ENCODE measurements around the gene HIF1AN. TPM values are rescaled to one million over a fixed set of nuclear protein-coding genes. Genes with fewer than 3 reads are reported as not detected.

HIF1AN gene
- total RNA-seq, 1 donor from 2014 or later: 47.4 TPM

DNA sequence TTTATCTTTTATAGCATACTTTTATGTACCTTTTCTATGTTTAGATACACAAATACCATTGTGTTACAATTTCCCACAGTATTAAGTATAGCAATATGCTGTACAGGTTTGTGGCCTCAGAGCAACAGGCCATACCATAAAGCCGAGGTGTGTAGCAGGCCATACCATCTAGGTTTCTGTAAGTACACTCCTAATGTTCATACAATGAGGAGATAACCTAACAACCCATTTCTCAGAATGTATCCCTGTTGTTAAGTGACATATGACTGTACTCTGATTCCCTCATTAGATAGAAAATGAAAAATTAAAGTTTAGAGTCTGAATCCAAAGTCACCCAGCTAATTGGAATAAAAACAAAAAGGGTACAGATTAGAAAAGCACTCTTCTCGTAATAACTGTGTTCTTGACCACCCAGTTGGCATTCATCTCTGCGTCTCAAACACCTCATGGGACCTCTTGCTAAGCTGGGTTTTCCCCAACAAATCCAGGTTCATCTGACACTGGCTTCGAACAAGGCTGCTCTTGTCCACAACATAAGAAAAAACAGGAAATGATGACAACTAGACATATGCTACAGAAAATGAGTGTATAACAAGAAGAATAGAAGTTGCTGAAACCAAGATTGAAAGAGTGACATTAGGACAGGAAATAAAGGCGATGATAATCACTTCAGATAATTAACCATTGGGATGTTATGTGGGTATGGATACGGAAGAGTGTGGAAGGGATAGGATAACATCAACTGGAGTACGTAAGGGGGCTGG, 7.4 kb upstream of the HIF1AN start:
- no peaks in the 10 kb centered on the region for H3K27me3 Mint-ChIP-seq
- peak; percentile 71 for DNase-seq

DNA sequence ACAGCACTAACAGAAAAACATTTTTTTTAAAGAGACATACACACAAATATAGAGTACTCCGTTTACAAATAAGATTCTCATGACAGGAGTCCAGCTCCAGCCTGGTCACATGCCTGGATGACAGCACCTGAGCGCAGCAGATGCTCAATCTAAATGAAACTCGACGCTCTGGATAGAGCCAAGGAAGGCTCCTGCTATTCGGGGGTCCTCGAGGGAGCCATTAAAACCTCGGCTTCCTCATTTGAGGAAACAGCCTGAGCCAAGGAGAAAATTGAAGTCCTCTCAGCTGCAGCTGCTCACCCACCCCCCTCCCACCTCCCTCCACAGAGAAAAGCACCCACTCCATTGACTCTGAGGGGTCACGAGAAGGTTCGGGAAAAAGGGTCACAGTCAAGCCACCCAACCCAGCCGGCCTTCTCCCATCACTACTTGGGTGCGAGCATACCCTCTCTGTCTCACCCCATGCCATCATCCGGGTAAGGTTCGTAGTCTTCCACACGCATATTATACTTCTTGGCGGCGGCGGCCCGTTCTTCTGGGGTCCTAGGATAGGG, 6.7 kb upstream of the HIF1AN start:
- intact Hi-C loops (cut with micrococcal nuclease): loop anchor here (1.0 to 5.0 kb wide), 4 partner anchors 18 to 342 kb away; partner anchors contain the start of genes BLOC1S2 and ERLIN1
- Mint-ChIP-seq H3K36me3 (ENCODE audit: low read depth) (peaks cover 35% of the 10 kb centered on the region), H3K4me1 (peaks cover 27% of the 10 kb centered on the region), H3K27me3 (no peaks in the 10 kb centered on the region), H3K4me3 (peak overlapping the region; percentile 87), H3K27ac (peak overlapping the region; percentile 91), H3K9me3 (no peaks in the 10 kb centered on the region)
- DNase-seq: no peak

More for the DNA sequence above, 7.4 kb upstream of the HIF1AN start:
- peak overlapping the region; percentile 91 for H3K27ac Mint-ChIP-seq
- H3K4me3 Mint-ChIP-seq: peak overlapping the region; percentile 87
- peaks cover 42% of the 10 kb centered on the region for H3K36me3 Mint-ChIP-seq (ENCODE audit: low read depth)
- H3K9me3 Mint-ChIP-seq: no peaks in the 10 kb centered on the region
- H3K4me1 Mint-ChIP-seq: peaks cover 30% of the 10 kb centered on the region
- intact Hi-C loops (cut with micrococcal nuclease): loop anchor here (1.0 to 5.0 kb wide), 4 partner anchors 17 to 342 kb away; partner anchors contain the start of genes BLOC1S2 and ERLIN1

DNA sequence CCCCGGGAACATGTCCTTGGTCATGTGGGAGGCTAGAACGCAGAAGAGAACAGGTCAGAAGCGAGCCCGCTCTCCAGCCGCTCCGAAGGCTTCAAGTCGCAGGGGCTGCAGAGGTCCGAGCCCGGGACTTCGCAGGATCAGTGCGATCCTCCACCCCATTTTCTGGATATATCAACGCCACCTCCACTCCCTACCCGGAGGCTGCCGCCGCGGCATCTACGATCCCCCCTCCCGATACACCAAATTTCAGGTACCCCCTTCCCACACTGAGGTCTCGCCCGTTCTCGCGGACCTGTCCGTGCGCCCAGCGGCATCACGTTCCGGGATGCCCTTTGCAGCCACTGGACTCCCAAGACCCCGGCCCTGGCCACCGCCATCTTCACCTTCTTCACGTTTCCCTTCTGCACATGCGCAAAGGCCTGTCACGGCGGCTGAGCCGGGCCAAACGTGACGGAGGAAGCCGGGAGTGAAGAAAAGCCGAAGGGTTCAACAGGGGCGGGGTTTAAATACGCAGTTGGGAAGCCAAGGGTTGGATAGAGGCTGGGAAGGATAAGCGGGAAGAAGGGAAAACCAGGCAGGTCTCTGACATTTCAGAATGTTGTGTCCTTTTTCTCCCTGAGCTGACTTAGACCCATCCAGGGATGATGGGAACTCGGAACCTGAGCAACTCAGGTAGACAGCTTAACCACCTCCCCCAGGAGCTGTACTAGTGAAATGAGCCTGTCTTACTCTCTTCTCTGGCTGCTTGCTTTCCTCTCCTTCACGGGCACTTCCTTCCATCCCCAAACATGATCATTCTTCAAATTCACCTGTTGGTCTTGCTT, 6.1 kb upstream of the HIF1AN start, which contains the start of gene NDUFB8:
Gene NDUFB8 (minus strand): TSS at position 397 of the 824 bp plus-strand sequence. CDS start 20 bp downstream, at position 377.
- Mint-ChIP-seq H3K4me3 (peak within 1 kb of the TSS; percentile 87), H3K4me1 (peaks cover 28% of the 10 kb centered on the region), H3K27me3 (no peaks in the 10 kb centered on the region), H3K27ac (peak within 1 kb of the TSS; percentile 91), H3K36me3 (ENCODE audit: low read depth) (peaks cover 31% of the 10 kb centered on the region), H3K9me3 (no peaks in the 10 kb centered on the region)
- intact Hi-C loops (cut with micrococcal nuclease): loop anchor here (2.0 to 10.0 kb wide), 4 partner anchors 157 to 1285 kb away; partner anchors contain the start of genes BLOC1S2, ERLIN1 and OGA
- peak; percentile 97 for DNase-seq

GRCh38 chr10:100531761-100532160, 4.0 kb upstream of the HIF1AN start:
- no peaks in the 10 kb centered on the region for H3K9me3 Mint-ChIP-seq
- DNase-seq: no peak
- H3K4me1 Mint-ChIP-seq: peaks cover 31% of the 10 kb centered on the region
- H3K4me3 Mint-ChIP-seq: no peak overlapping the region
- H3K36me3 Mint-ChIP-seq (ENCODE audit: low read depth): peaks cover 12% of the 10 kb centered on the region
- no peaks in the 10 kb centered on the region for H3K27me3 Mint-ChIP-seq
- no peak overlapping the region for H3K27ac Mint-ChIP-seq
- intact Hi-C loops (cut with micrococcal nuclease): loop anchor here (10.0 kb wide), 1 partner anchor 1283 kb away; the partner anchor contains the start of gene OGA

DNA sequence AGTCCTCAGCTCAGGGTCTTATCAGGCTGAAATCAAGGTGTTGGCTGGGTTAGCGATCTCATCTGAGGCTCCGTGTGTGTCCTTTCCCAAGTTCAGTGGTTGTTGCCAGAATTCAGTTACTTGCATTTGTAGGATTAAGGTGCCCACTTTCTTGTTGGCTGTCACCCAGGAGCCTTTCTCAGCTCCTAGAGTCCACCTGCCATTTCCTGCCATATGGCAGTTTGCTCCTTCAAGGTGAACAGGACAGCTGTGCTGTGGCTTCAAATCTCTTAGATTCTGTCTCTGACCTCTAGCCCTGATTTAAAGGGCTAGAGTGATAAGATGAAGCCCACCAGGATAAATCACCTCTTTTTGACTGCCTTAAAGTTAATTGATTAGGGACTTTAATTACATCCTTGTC, 1.0 kb upstream of the HIF1AN start:
- intact Hi-C loops (cut with micrococcal nuclease): loop anchor here (10.0 kb wide), 1 partner anchor 1280 kb away; the partner anchor contains the start of gene OGA
- peaks cover 35% of the 10 kb centered on the region for H3K4me1 Mint-ChIP-seq
- no peak for DNase-seq
- no peak overlapping the region for H3K4me3 Mint-ChIP-seq
- H3K27me3 Mint-ChIP-seq: no peaks in the 10 kb centered on the region
- peaks cover 20% of the 10 kb centered on the region for H3K36me3 Mint-ChIP-seq (ENCODE audit: low read depth)
- no peak overlapping the region for H3K27ac Mint-ChIP-seq
- H3K9me3 Mint-ChIP-seq: no peaks in the 10 kb centered on the region

- H3K9me3 Mint-ChIP-seq: no peaks in the 10 kb centered on the region
- no peaks in the 10 kb centered on the region for H3K27me3 Mint-ChIP-seq
- DNase-seq: no peak
- H3K4me3 Mint-ChIP-seq: no peak overlapping the region
- no peak overlapping the region for H3K27ac Mint-ChIP-seq
- H3K36me3 Mint-ChIP-seq (ENCODE audit: low read depth): peaks cover 21% of the 10 kb centered on the region
- intact Hi-C loops (cut with micrococcal nuclease): loop anchor here (10.0 kb wide), 1 partner anchor 1279 kb away; the partner anchor contains the start of gene OGA
- peaks cover 31% of the 10 kb centered on the region for H3K4me1 Mint-ChIP-seq
Observed at GRCh38 chr10:100535338-100535714, 417 bp upstream of the HIF1AN start.

GRCh38 chr10:100537475-100537874, 1.7 kb downstream of the HIF1AN start:
- intact Hi-C loops (cut with micrococcal nuclease): loop anchor here (10.0 kb wide), 1 partner anchor 1277 kb away; the partner anchor contains the start of gene OGA
- Mint-ChIP-seq H3K4me1 (peaks cover 27% of the 10 kb centered on the region), H3K4me3 (no peak overlapping the region), H3K27ac (no peak overlapping the region), H3K9me3 (no peaks in the 10 kb centered on the region), H3K36me3 (ENCODE audit: low read depth) (peaks cover 36% of the 10 kb centered on the region), H3K27me3 (no peaks in the 10 kb centered on the region)
- no peak for DNase-seq

GRCh38 chr10:100544950-100545349, 9.2 kb downstream of the HIF1AN start:
- H3K4me1 Mint-ChIP-seq: peaks cover 3% of the 10 kb centered on the region
- no peak overlapping the region for H3K4me3 Mint-ChIP-seq
- peaks cover 62% of the 10 kb centered on the region for H3K36me3 Mint-ChIP-seq (ENCODE audit: low read depth)
- intact Hi-C loops (cut with micrococcal nuclease): no loop called here
- DNase-seq: no peak
- no peaks in the 10 kb centered on the region for H3K27me3 Mint-ChIP-seq
- no peak overlapping the region for H3K27ac Mint-ChIP-seq
- H3K9me3 Mint-ChIP-seq: no peaks in the 10 kb centered on the region

DNA sequence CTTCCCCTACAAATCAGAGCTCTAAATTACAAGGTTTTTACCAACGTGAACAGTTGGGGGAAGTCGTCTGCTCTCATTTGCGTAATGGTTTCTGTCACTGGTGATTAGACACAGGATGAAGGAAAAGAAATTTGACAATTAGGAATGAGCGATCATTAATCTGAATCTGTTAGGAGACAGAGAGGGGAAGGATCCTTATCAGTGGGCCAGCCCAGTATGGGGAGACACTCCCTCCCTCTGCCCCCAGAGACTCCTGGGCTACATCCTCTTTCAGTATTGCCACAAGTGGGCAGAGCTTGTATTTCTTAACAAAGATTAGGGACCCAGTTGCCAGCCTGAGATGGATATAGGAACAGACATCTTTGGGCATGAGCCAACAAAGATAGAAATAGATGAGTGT, 15.5 kb downstream of the HIF1AN start:
- no peak for DNase-seq
- Mint-ChIP-seq H3K4me1 (peaks cover 7% of the 10 kb centered on the region), H3K27me3 (no peaks in the 10 kb centered on the region), H3K27ac (peak overlapping the region; percentile 30), H3K4me3 (no peak overlapping the region), H3K36me3 (ENCODE audit: low read depth) (peaks cover 36% of the 10 kb centered on the region), H3K9me3 (no peaks in the 10 kb centered on the region)
- intact Hi-C loops (cut with micrococcal nuclease): no loop called here

- no peaks in the 10 kb centered on the region for H3K9me3 Mint-ChIP-seq
- H3K4me1 Mint-ChIP-seq: peaks cover 7% of the 10 kb centered on the region
- H3K27me3 Mint-ChIP-seq: no peaks in the 10 kb centered on the region
- H3K36me3 Mint-ChIP-seq (ENCODE audit: low read depth): peaks cover 34% of the 10 kb centered on the region
- intact Hi-C loops (cut with micrococcal nuclease): no loop called here
- H3K27ac Mint-ChIP-seq: no peak overlapping the region
- no peak for DNase-seq
- H3K4me3 Mint-ChIP-seq: no peak overlapping the region
Observed at GRCh38 chr10:100551738-100552137, 16.0 kb downstream of the HIF1AN start.

DNA sequence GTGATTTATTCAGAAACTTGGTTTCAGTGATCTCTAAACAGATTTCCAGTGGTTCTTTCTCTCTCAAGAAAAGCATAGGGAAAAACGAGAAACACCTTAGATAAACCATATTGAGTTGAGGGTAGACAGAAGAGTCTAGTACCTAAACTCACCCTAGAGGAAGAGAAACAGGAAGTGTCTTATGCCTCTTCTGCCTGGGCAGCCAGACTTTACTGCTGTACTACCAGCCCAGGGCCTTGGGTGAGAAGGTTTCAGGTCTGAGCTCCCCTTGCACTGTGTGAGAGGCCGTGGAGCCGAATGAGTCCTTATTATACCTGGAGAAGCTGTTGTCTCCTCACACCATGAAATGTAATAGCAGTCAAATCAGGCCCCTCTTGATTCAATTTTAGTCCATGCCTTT, 18.2 kb downstream of the HIF1AN start:
- no peak for DNase-seq
- Mint-ChIP-seq H3K4me1 (peaks cover 6% of the 10 kb centered on the region), H3K27me3 (no peaks in the 10 kb centered on the region), H3K36me3 (ENCODE audit: low read depth) (peaks cover 28% of the 10 kb centered on the region), H3K4me3 (no peak overlapping the region), H3K27ac (no peak overlapping the region), H3K9me3 (no peaks in the 10 kb centered on the region)
- intact Hi-C loops (cut with micrococcal nuclease): no loop called here

DNA sequence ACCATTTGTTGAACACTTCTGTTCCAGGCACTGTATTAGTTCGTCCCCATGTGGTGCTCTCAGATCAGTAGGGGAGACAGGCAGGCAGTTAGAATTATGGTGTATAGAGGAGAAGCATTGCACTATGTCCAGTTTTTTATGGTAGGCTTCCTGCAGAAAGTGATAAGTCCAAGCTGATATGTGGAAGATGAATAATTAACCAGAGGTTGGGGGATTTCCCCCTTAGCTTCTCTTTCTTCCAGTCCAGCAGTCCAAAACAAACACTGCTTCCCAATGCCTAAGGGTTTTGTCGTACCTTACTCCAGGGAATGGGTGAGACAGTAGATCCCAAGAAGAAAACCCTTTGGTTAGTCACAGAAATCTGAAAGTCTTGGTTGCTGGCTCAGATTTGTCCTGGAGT, 19.2 kb downstream of the HIF1AN start:
- H3K36me3 Mint-ChIP-seq (ENCODE audit: low read depth): peaks cover 22% of the 10 kb centered on the region
- no peaks in the 10 kb centered on the region for H3K9me3 Mint-ChIP-seq
- H3K4me3 Mint-ChIP-seq: no peak overlapping the region
- intact Hi-C loops (cut with micrococcal nuclease): no loop called here
- H3K27ac Mint-ChIP-seq: no peak overlapping the region
- DNase-seq: no peak
- peaks cover 6% of the 10 kb centered on the region for H3K4me1 Mint-ChIP-seq
- no peaks in the 10 kb centered on the region for H3K27me3 Mint-ChIP-seq

- H3K36me3 Mint-ChIP-seq (ENCODE audit: low read depth): peaks cover 23% of the 10 kb centered on the region
- H3K9me3 Mint-ChIP-seq: no peaks in the 10 kb centered on the region
- peaks cover 12% of the 10 kb centered on the region for H3K4me1 Mint-ChIP-seq
- intact Hi-C loops (cut with micrococcal nuclease): loop anchor here (5.0 to 10.0 kb wide), 2 partner anchors 95 to 317 kb away; no protein-coding TSS in a partner anchor
- H3K27me3 Mint-ChIP-seq: peaks cover 21% of the 10 kb centered on the region
- DNase-seq: no peak
- no peak overlapping the region for H3K27ac Mint-ChIP-seq
- no peak overlapping the region for H3K4me3 Mint-ChIP-seq
Observed at GRCh38 chr10:100560248-100560647, 24.5 kb downstream of the HIF1AN start.

All from activated CD4-positive, alpha-beta T cell treated with anti-CD3 and anti-CD28 coated beads, Interleukin-2, amount 10 ng/mL, durations not matched to agents 24 days and 14 days (primary cell).